AML-193 (cell line): ENCODE results near the gene RIN3.
"Not testable (repeated sequence)": the region's sequence is repeated elsewhere in the genome, so short reads cannot be mapped to it uniquely, and the experiment has no call there.

Experiments used
- DNase-seq, 2 experiments: peaks; one replicate each; lab custom pipeline; 2025; lab: John Stamatoyannopoulos, UW

RIN3 gene

GRCh38 chr14:92663049-92663448 is 149.5 kb downstream of the RIN3 start:
- no peak for DNase-seq

DNA sequence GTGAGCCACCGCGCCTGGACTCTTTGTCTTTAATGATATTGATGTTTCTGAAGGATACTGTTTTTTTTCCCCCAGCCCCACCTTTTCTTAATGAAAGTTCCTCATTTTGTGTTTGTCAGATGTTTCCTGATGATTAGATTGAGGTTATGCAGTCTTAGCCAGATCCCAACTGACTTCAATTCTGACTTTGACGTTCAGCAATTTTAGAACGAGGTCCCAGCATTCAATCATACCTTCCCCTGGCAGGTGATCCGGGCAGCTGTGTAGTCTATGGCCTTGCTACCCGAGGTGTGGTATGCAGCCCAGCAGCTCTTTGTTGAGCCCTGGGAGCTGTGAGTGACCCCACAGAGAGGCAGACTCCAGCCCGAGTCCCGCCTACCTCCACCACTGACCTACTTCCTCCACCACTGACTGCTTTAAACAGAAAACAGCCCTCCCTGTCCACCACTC is 152.1 kb downstream of the RIN3 start:
- DNase-seq, result peak; percentile 73 to 79

DNA sequence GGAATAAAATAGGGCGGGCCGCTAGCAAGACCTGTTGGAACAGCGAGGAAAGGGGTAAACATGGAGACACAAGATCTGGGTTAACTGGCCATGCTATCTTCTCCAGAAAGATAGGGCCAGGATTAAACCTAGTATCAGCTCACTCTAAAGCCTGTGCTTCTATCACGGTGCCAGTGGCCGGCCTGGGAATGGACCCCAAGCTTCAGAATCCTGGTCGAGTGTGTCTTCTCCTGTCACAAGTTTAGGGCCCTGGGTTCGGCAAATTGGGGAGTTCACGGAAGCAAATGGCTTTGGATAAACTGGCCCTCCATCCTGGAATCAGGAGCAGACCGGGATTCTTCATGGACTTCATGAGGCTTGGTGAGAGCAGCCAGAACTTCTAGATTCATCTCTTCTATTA is 152.7 kb downstream of the RIN3 start:
- no peak for DNase-seq

- no peak for DNase-seq
Measured at GRCh38 chr14:92668276-92668973, 154.8 kb downstream of the RIN3 start.

DNA sequence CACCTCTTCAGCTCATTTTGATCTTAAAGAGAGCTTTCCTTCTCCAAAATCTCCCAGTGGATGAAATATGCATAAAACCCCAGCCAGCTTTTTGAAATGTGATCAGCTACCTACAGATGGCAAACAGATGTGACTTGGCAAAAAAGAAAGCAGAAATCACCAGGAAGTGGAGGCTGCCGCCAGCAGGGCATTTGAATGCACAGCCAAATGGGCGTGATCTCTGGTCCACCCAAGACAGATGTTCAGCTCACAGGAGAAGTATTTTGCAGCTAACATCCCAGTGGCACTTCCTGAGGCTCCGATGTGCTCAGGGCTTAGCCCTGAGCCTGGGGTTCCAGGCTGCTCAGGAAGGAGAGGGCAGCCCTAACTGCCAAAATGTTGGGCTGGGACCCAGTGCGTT is 156.6 kb downstream of the RIN3 start:
- DNase-seq, result peak in 1 of 2 experiments; percentile 51

DNA sequence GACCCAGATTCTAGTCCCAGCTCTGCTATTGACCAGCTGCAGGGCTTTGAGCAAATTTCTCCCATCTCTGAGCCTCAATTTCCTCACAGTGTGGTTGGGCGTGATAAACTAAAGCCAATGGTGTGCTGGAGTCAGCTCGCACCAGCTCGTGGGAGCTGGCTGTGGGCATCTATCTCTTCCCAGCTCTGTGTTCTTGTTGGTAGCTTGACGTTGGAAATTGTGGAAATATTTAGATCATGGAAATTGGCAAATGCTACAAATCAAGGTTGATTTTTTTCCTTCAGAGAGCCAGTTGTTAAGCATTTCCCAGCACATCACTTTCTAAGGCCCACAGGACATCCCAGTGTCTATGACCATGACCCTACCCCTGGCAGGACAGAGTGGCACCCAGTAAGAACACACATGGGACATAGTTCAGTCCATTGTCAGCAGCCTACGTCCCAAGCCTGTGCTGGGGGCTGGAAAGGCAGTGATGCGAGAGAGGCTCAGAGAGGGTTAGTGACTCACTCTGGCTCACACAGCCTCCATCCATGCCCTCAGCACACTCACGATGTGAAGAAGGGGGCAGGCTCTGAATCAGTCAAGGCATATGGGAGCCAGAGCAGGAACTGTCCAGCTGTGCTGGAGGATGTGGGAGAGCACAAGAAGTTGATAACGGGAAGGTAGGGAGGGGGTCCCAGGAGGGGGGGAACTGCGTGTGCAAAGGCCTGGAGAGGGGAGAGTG is 157.2 kb downstream of the RIN3 start:
- no peak for DNase-seq

GRCh38 chr14:92673601-92674150 is 160.1 kb downstream of the RIN3 start:
- no peak for DNase-seq

DNA sequence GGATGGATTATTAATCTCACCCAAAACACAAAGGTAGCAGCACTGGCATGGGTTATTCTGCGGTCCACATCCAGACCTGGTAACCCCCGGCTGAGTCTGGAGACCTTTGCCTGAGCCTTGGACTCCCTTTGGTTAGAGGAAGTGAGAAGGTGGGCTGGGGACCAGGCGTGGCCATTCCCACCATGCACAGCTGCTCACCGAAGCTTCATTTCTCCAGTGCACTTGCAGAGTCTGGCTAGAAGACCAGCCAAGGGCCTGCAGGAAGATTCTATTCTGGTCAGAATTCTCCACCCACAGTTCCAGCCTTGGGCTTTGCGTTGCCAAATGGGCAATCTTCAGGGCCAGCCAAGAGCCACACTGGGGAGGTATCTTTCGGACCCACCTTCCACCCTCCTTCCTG is 161.8 kb downstream of the RIN3 start:
- DNase-seq, result no peak

DNA sequence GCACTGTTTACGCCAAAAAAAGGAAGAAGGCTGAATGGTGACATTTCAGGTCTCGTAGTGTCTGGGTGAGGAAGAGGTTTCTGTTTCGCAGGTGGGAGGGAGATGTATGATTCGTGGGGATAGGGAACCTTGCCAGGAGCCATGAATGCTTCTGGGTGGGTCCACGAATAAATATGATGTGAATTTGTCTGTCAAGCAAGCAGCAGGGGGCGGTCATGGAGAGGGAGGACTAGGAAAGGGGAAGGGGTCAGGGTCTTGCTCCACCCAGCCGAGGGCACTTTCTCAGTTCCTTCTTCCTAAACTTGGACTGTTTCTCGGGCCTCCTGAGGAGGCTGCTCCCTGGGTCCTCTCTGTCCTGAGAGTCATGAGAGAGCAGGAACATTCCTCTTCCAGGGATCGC is 162.4 kb downstream of the RIN3 start:
- no peak for DNase-seq

DNA sequence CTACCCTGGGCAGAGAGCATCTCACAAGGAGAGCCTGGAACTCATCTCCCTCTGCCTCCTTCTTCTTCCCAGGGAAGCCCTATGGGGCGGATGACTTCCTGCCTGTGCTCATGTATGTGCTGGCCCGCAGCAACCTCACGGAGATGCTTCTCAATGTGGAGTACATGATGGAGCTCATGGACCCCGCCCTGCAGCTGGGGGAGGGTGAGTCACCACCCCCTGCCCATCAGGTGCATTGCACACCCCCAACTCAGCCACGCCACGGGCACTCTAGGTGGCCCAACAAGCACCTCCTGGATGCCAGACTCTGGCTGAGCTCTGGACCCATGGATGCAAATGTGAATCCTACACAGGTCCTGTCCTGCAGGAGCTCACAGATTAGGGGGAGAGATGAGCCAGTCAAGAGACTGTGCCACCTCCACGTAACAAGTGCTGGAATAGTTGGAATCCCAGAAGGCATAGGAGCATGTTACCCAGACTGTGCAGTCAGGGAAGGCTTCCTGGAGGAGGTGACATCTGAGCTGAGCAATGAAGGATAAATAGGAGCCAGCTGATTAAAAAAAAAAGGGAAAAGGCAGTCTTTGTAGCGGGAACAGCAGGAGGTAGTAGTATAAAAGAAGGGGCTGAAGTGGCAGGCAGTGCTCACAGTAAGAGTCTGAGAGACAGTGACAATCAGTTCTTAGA is 163.0 kb downstream of the RIN3 start:
- DNase-seq, result no peak

- no peak for DNase-seq
Measured at GRCh38 chr14:92677087-92677668, 163.6 kb downstream of the RIN3 start.

- DNase-seq, result no peak
Measured at GRCh38 chr14:92677955-92678354, 164.4 kb downstream of the RIN3 start.

DNA sequence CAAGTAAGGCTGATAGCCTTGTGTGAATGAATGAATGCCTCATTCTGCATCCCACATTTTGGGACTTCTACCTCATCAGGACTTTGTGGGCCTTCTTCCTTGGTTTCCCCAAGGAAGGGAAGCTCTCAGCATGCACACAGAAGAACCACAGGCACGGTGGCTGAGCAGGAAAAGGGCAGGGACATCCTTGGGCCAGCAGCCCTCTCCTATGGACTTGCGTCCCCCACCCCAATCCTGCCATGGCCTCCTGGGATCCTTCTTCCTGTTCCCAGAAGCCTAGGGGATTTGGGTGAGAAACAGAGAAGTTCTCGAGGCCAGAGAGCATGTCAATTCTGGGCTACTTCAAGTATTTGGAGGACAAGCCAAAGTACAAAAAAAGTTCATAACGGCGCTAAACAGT is 165.2 kb downstream of the RIN3 start:
- DNase-seq, result no peak

DNA sequence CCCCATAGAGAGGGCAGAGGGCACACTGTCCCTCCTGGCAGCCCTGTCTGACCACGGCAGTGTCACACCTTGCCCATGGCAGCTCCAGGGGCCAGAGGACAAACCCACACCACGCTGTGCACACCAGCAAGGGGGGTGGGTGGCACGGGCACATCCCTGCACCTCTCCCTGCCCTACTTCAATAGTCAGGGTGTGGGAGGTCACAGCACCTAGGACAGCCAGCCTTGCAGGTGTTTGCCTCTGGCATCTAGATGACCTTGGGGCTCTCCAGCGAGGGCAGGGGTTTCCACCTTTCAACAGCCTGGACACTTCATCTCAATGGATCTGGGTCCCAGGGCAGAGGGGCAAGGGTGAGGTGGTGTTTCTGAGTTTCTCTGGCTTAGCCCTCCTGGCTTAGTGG is 165.7 kb downstream of the RIN3 start:
- DNase-seq, result no peak

GRCh38 chr14:92680330-92680729 is 166.7 kb downstream of the RIN3 start:
- DNase-seq, result not testable (repeated sequence)

DNA sequence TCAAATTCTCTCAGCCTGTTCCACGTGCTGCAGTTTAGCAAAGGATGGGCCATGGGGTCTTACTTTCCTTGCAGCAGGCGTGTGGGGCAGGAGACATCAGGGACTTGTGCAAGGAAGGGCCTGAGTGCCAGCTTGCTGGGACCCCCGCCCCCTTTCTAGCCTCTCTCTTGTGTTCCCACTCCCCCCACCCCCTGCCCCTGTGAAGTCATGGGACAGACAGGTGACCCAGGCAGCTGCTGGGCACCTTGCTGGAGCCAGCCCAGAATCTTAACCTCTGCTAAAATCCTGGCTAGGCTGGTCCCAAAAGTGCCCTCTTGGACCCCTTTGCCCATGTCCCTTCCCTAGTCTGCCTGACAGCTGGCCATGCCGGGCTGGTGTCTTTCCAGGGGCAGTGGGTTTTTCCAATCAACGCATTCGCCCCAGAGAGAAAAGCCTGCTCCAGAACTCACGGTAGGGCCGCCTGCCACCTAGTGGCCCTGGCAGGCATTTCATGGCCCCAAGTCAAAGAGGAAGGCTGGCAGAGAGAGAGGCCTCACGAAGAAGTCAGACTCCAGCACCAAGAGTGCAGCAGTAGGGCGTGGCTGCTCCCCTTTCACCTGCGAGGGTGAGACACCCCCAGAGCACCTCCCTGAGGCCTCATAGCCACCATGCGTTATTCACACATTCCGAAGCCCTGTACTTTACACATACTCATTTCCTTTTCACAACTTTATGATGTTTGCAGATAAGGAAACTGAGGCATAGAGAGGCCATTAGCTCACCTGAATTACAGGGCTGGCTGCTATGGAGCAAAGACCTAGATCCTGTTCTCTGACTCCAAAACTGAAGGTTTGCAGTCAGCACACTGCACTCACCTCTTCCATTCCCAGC is 167.4 kb downstream of the RIN3 start:
- DNase-seq, result peak; percentile 29 to 35

GRCh38 chr14:92683041-92683440 is 169.5 kb downstream of the RIN3 start:
- no peak for DNase-seq

DNA sequence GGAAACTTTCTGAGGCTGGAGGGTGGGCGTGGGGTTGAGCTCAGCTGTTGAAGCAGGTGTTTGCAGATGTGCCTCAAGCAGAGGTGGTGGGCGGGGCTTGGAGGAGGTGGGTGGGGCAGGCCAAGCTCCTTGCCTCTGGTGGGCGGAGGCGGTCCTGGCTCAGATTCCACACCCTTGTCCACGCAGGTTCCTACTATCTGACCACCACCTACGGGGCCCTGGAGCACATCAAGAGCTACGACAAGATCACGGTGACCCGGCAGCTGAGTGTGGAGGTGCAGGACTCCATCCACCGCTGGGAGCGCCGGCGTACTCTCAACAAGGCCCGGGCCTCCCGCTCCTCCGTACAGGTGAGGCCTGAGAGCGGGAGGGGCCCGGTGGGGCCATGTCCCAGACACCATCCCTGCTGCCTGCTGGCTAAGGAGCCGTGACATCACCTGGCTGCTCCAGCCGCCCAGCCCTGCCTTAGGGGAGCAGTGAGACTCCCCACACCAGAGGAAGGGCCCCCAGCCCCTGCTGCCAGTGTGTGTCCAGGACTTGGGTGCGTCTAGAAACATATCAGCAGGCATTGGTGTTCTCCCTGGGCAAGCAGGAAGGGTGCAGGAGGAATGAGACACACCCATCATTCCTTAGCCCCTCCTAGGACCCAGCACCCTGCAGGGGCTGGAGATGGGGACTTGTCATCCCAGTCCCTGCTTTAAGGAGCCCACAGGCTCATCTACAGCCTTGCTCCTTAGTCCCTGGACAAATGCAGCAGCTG is 171.4 kb downstream of the RIN3 start:
- no peak for DNase-seq

DNA sequence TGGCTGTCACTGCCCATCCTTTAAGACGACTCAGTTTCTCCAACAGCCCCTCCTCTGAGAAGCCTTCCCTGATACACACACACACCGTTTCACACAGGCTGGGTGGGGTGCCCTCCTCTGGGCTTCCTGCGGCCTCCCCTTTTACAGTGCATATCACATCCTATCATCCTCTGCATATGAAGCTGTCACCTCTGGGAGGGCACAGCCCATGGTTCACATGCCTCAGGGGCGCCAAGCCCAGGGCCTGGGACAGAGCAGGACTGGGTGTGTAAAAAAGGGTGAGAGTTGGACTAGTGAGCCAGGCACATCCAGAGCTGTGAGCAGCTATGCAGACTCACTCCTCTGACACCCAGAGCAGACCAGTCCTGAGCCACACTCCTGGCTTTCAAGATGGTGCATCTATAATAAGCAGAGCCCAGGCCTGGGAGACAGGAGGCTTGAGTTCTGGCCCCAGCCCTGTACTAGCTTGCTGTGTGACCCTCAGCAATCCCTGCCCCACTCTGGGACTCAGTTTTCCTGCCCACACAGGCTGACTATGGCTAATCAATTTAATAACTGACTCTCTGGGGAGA is 172.3 kb downstream of the RIN3 start:
- DNase-seq, result no peak

DNA sequence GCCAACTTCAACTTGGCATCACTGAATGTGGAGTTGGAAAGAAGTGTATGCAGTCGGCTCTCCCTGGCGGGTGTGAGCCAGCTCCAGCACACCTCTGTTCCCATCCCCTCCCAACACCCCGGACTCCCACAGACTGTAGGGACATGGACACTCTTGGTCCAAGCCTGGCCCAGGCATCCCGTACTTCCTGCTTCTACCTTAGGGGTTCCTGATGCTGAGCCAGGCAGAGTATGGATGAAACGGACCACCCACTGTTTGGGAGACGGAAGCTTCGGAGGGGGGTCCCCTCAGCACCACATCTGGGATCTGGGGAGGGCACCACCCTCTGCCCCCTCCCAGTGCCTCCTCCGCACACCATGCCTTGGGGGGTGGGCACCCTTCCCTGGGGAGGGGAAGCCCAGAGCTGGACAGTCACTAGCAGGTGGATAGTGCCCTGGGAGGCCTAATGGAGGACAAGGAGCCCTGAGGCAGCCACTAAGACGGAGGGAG is 172.9 kb downstream of the RIN3 start:
- DNase-seq, result no peak
